Skeletal muscle cell (primary cell): Measurements from ENCODE around the gene KRT77.
"Not testable (repeated sequence)": the region's sequence is repeated elsewhere in the genome, so short reads cannot be mapped to it uniquely, and the experiment has no call there.

ENCODE experiments used
- DNase-seq: peaks from one replicate; pipeline ENCODE4 v3.0.0-alpha.2; 2010; ENCODE audit warnings: low read depth
- H3K4me3 ChIP-seq: 2 replicates; pipeline ENCODE4 v1.5.1; 2011; ENCODE audit warnings: low read depth, mild to moderate bottlenecking, control low read depth, low read length, moderate library complexity

The KRT77 gene

DNA sequence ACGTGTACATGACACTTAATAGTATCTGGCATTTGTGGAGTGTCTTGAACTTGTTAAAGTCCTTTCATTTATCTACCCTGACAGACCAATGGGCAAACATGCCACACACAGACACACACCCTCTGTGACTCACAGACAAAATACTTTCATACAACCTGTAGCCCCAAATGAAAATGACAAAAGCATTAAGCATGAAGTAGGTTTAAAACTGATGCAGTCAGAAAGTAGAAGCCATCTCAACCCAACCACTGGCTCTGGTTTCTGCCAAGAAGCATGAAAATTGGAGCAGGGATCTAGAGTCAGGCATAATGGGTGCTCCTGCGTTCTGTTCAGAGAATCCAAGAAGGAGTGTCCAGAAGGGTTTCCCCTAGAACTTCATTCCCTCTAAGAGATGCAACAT, 23.1 kb upstream of the KRT77 start:
- DNase-seq, result no peak
- H3K4me3 ChIP-seq, result no peak overlapping the region

DNA sequence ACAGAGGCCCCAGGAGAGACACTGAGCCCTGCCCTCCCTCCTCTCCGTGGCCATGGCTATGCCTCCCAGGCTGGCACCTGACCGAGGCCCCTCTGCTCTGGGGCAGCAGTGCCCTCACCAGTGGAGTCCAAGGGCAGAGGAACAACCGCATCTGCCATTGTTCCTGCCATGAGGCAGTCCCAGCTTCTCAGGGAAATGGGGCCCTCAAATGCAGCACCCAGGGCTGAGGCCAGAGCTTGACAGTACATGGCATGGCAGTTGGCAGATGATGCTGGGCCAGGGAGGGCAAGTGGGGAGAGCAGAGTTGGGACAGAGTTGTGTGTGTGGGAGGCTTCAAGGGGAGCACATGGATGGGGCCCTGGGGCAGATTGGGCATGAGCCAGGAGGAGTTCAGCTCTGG, 21.1 kb upstream of the KRT77 start:
- no peak for DNase-seq
- no peak overlapping the region for H3K4me3 ChIP-seq

DNA sequence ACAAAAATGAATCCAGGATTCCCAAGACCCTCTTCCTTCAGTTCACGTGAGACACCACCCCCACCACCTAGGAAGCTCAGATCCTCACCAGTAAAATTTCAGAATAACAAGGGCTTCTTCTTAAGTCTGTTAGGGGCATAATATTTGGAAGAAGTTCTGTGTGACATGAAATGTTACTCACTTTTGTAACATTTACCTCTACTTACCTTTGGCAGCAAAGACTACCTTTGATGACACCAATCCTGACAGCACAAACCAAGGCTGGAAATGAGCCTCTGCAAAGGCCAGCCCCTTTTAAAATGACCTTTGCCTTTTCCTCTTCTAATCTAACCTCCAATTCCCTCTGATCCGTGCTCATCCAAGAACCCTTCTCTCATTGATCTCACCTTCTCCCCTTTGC, 19.4 kb upstream of the KRT77 start:
- no peak for DNase-seq
- H3K4me3 ChIP-seq, result no peak overlapping the region

DNA sequence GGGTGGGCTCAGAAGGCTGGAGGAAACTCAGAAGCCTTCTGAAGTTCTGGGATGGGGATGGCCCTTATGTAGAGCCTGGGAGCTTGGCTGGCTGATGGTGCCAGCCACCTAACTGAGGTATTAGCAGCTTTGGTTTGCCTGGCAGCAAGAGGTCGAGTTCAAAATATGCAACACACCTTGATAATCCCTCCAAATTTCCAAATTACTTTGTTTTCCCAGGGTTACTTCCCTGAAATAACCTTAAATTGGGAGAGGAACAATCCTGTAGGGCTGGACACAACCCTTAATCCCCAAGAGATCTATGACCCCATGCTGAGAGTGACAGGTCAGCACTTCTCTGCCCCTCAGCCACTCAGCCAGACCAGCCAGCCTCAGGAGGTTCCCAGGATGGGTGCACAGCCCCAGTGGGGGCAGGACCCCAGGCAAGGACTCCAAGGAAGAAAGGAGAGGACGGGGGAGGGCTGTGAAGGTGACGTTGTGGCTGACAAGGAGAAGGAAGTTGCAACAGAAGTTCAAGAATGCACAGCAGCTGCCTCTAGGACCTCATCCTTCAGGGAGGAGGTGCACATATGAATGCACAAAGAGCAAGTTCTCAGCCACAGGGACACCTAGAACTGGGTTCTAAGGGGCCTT, 18.6 kb upstream of the KRT77 start:
- no peak overlapping the region for H3K4me3 ChIP-seq
- DNase-seq, result no peak

DNA sequence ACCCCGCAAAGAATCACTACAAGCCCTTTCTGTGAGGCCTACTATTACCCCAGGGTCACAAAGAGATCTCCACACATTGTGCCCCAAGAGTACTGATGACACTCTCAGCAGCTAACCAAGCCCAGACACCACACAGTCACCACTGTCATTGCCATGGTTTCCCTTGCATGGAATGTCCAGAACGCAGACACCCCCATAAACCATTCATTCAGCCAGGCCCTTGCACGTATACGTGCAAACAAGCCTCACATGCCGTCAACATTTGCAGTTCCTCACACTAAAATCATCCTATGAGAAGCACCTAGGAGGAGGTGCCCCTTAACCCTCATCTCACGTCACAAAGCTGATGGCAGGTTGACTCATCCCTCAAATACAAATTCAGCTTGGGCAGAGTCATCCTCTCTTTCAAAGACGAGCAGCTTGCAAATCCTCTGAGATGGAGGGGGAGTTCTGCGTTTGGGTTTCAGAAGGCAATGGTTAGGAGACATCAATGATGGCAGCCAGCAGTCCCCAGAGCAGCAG, 17.1 kb upstream of the KRT77 start:
- DNase-seq, result no peak
- no peak overlapping the region for H3K4me3 ChIP-seq

DNA sequence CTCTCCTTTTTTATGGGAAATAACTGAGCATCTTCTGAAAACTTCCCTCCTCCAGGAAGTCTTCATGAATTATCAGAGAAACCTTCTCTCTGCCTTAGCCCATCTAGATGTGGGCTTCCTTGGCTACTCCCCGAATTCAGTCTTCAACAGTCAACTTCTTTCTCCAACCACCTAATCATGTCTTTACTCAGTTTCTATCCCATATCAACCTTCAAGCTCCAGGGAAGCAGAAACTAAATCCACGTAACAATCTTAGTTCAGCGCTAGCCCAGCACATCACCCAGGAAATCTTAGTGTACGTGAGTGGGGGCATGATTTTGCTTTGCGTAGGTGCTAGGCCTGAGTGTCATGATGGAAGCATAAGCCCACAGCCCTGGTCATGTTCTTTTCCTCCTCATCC, 12.7 kb upstream of the KRT77 start:
- H3K4me3 ChIP-seq, result no peak overlapping the region
- no peak for DNase-seq

DNA sequence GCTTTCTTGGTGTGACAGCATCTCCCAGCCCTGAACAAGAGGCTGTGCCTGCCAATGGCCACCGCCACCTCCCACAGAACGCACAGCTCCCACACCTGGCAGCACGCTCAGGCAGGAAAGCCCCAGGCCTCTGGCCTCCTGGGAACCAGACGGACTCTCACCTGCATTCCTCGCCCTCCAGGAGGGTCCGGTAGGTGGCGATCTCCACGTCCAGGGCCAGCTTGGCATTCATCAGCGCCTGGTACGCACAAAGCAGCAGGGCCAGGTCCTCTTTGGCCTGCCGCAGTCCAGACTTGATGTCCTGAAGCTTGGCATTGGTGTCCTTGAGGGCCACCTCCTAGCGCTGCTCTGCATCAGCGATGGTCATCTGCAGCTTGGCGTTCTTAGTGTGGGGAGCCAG, 12.1 kb upstream of the KRT77 start:
- H3K4me3 ChIP-seq, result no peak overlapping the region
- DNase-seq, result no peak

GRCh38 chr12:52714887-52715281, 11.6 kb upstream of the KRT77 start:
- no peak for DNase-seq
- H3K4me3 ChIP-seq, result no peak overlapping the region

DNA sequence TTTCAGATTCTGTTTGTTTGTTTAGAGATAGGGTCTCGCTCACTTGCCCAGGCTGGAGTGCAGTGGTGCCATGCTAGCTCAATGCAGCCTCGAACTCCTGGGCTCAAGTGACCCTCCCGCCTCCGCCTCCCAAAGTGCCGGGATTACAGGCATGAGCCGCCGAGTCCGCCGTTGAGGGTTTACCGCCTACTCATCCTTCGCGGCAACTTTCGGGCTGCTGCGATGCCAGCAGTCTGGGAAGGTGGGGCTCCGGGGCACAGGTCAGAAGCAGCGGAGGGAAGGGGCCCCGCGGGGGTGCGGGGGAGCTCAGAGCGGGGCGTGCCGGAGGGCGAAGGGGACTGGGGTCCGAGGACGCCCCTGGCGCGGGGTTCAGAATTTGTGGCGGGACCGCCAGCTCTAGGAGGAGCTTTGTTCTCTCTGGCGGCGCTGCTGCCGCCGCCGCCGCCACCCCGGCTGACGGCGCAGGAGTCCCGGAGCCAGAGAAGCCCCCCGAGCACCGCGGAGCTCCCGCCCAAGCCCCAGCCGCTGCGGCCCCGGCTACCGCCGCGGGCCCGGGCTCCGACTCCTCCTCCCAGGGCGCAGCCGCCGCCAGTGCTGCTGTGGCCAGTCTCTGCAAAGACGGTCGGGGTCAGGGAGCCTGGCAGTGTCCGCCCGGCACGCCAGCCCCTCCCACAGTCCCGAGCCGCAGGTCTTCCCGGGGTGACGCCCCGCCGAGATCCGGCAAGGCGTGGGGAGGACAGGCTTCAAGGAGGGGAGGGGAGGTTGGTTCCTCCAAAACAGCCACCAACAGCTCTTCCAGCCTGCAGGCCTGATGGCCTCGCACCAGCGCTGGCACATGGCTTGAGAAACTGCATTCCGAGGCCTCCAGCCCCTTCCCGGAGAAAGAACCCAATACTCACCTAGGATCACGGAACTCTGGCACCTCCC, 10.9 kb upstream of the KRT77 start:
- DNase-seq, result no peak
- H3K4me3 ChIP-seq, result no peak overlapping the region

- not testable (repeated sequence) for DNase-seq, H3K4me3 ChIP-seq
These were observed 8.8 kb upstream of the KRT77 start for GRCh38 chr12:52712122-52712521.

GRCh38 chr12:52710730-52711129, 7.4 kb upstream of the KRT77 start:
- no peak for DNase-seq

DNA sequence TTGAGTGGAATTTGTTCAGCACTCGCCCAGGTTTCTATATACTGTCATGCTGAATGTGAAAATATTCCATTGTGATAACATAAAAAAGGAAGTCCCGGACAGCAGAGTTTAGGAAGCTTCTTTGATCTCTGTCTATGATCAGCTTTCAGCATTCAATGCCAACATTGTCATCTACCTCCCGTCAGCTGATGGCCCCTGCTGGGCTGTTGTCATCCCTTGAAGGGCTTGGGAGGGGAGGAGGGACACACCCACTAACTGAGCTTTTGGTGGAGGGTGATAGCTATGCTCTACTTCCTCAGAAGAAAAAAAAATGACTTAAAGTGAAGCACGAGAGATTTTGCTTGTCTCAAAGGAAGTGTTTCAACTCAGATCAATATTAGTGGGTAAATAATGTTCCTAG, 4.7 kb upstream of the KRT77 start:
- no peak for DNase-seq

More at GRCh38 chr12:52710730-52711129, 7.4 kb upstream of the KRT77 start:
- no peak overlapping the region for H3K4me3 ChIP-seq

DNA sequence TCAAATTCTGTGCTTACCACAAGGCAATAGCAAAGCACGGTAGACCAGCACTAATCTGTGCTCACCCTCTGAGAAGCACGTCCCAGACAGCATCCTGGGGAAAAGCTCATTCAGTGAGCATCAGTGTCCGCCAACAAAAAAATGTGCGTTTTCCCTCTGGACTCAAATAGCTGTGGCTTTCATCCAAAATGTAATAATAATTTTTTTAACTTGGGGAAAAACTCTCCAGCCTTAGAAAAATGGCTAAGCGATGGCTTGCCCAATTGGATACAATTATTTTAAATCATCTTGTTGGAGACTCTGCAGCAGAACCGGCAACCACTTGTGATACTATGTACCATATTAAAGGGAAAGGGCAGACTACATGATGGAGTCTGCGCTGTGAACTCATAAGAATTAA, 1.1 kb upstream of the KRT77 start:
- no peak overlapping the region for H3K4me3 ChIP-seq
- no peak for DNase-seq

More for the DNA sequence above, 4.7 kb upstream of the KRT77 start:
- no peak overlapping the region for H3K4me3 ChIP-seq

GRCh38 chr12:52703878-52704277, 554 bp upstream of the KRT77 start:
- H3K4me3 ChIP-seq, result no peak overlapping the region
- DNase-seq, result no peak

GRCh38 chr12:52702338-52702737, 986 bp downstream of the KRT77 start:
- DNase-seq, result no peak
- no peak overlapping the region for H3K4me3 ChIP-seq

- no peak for DNase-seq
- no peak overlapping the region for H3K4me3 ChIP-seq
These were observed 2.0 kb downstream of the KRT77 start for GRCh38 chr12:52701281-52701680.

DNA sequence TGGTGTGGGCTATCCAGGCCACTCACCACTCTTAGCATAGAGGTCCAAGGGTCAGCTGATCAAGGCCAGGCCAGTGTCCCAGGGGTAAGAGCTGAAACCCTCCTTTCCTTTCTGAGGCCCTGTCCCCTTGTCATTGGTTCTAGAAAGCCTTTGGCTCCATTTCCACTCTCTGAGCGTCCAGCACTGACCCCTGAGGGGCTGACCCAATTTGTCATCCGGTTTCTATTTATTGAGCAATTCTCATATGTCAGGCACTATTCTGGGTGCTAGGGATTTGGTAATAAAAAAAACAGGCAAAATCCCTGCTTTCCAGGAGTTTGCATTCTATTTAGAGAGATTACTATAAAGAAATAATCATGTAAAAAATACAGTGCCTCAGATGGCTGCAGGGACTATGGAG, 3.4 kb downstream of the KRT77 start:
- no peak overlapping the region for H3K4me3 ChIP-seq
- no peak for DNase-seq

DNA sequence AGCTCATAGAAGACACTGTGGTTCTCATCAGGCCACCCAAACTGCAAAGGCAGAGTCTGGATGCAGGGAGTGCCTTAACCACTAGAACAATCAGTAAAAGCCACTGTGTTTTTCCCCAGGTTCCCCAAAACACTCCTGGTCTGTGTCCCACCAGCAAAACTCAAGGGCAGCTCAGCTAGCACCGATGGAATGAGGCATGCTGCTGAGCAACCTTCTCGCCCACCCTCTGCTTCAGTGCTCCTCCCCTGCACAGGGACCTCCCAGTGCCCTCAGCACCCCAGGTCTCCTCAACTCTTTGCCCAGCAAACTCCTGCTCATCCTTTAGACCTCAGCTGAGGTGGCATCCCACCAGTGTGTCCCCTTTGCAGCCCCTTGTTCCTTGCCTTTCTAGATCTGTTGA, 4.0 kb downstream of the KRT77 start:
- no peak overlapping the region for H3K4me3 ChIP-seq
- no peak for DNase-seq

GRCh38 chr12:52698651-52699340, 4.5 kb downstream of the KRT77 start:
- no peak overlapping the region for H3K4me3 ChIP-seq
- no peak for DNase-seq

DNA sequence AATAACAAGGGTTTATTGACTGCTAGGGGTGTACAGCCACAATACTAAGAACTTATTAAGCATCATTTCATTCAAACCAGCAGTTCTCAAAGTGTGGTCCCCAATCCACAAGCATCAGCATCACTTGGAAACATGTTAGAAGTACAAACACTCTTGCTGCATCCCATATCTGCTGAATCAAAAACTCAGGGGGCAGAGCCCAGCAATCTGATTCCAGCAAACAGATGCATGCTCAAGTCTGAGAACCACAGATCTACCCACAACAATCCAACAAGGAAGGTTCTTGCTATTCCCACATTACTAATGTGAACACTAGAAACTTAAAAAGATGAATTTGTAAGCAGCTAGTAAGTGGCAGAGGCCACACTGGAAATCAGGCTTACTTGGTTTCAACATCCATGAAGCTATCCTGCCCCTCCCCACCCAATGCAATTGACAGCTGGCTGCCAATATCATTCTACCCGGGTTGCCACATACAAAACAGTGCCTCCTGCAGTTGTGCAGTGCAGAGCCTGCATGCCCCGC, 6.2 kb downstream of the KRT77 start:
- no peak for DNase-seq
- no peak overlapping the region for H3K4me3 ChIP-seq
